Jurkat, Clone E6-1 (cell line): ENCODE measurements around the gene FAM193A.
"Not testable (repeated sequence)": the region's sequence is repeated elsewhere in the genome, so short reads cannot be mapped to it uniquely, and the experiment has no call there.

Experiments used
- DNase-seq: peaks from one replicate; pipeline ENCODE4 v3.0.0-alpha.2; 2011; ENCODE audit warnings: low read depth, low spot score
- H3K4me3 ChIP-seq: 2 replicates; pipeline ENCODE4 v1.5.1; 2011; ENCODE audit warnings: mild to moderate bottlenecking, low read length, control low read depth, moderate library complexity

Gene FAM193A

DNA sequence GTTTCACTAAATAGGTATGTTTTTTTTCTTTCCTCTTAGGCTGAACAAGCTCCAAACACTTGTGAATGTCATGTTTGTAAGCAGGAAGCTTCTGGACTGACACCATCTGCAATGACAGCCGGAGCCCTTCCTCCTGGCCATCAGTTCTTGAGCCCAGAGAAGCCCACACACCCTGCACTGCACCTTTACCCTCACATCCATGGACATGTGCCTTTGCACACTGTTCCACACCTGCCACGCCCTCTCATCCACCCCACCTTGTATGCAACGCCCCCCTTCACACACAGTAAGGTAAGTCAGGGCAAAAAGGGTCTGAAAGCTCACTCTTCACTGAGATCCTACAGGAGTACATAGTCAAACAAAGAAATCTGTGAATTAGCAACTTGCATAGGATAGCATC is 135.6 kb downstream of the FAM193A start:
- no peak for DNase-seq
- H3K4me3 ChIP-seq, result no peak overlapping the region

DNA sequence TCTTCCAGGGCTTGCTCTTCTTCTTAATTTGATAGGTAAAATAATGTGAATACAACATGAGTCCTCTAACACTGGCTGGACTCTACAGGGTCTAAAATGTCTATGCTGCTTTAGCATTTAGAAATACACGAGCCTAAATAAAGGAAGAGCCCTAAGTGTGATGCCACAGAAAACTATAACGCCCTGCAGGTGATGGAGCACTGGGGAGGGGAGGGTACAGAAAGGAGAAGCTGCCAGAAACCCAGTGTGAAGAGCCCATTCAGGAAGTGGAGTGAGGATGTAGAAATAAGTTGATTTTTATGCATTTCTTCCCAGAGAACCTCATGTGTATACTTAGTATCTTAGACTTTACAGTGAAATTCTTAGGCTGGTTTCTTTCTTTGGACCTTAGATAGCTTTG is 136.3 kb downstream of the FAM193A start:
- H3K4me3 ChIP-seq, result no peak overlapping the region
- DNase-seq, result no peak

DNA sequence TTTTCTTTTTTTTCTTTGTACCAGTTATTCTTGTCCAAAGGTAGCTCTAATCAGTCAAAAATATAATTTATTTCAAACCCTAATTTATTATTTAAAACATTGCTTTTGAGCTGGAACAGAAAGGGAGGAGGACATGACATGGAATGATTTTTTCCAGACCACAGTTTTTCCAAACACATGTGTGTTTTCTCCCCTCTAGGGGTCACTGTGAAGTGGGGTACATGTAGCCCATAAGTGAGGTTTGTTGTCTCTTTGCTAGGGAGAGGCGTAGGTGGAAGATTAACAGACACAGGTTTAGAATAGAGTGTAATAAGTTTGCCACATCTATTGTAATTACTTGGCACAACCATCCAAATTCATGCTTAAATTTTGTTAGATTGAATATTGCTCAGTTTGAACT is 136.7 kb downstream of the FAM193A start:
- H3K4me3 ChIP-seq, result no peak overlapping the region
- DNase-seq, result no peak

DNA sequence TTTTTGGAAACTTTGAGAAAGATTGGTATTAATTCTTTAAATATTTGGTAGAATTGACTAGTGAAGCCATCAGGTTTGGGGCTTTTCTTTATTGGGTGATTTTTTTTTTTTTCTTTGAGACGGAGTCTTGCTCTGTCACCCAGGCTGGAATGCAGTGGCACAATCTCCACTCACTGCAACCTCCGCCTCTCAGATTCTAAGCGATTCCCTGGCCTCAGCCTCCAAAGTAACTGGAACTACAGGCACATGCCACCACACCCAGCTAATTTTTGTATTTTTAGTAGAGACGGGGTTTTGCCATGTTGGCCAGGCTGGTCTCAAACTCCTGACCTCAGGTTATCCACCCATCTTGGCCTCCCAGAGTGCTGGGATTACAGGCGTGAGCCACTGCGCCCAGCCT is 143.3 kb downstream of the FAM193A start:
- DNase-seq, H3K4me3 ChIP-seq: not testable (repeated sequence)

GRCh38 chr4:2684486-2684885 is 148.0 kb downstream of the FAM193A start:
- no peak overlapping the region for H3K4me3 ChIP-seq
- no peak for DNase-seq

DNA sequence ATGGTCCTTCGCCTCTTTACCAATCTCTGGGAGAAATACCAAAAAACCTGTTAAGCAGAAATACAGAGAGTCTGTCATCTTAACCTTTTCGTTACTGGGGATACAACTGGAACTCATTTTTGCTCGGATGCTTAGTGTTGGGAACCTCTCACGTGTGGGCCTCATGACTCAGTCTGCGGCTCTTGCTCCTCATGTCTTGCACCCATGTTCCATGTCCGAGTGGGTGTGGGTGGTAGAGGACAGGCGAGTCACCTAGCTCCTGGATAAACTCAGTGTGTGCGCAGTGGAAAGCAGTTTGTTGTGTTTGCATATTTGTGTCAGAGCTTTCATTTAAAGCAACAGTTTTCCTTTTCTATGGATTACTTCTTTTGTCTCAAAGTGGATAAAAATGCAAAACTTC is 149.1 kb downstream of the FAM193A start:
- H3K4me3 ChIP-seq, result no peak overlapping the region
- DNase-seq, result no peak

GRCh38 chr4:2686379-2687265 is 150.2 kb downstream of the FAM193A start:
- DNase-seq, result no peak
- H3K4me3 ChIP-seq, result no peak overlapping the region

DNA sequence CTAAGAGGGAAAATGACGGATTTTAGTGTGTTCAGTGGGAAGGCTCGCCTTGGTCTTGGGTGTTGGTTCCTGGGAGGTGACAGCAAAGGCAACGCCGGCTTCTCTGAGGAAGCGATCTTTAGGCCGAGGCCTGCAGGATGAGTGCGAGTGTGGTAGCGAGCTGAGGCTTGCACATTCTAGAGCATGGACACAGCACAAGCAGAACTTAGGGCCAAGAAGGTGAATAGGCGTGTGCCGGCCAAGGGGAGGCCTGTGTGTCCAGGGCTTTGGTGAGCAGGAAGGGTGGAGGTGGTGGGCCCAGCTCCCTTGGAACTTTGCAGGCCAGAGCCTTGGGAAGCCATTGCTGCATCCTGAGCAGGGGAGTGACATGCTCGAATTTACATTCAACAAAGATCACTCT is 151.8 kb downstream of the FAM193A start:
- DNase-seq, result no peak
- no peak overlapping the region for H3K4me3 ChIP-seq

GRCh38 chr4:2688697-2689096 is 152.2 kb downstream of the FAM193A start:
- DNase-seq, result no peak
- no peak overlapping the region for H3K4me3 ChIP-seq

- no peak overlapping the region for H3K4me3 ChIP-seq
- DNase-seq, result no peak
These were observed 152.7 kb downstream of the FAM193A start for GRCh38 chr4:2689114-2689513.

GRCh38 chr4:2689825-2690700 is 153.6 kb downstream of the FAM193A start:
- DNase-seq, result no peak
- no peak overlapping the region for H3K4me3 ChIP-seq

DNA sequence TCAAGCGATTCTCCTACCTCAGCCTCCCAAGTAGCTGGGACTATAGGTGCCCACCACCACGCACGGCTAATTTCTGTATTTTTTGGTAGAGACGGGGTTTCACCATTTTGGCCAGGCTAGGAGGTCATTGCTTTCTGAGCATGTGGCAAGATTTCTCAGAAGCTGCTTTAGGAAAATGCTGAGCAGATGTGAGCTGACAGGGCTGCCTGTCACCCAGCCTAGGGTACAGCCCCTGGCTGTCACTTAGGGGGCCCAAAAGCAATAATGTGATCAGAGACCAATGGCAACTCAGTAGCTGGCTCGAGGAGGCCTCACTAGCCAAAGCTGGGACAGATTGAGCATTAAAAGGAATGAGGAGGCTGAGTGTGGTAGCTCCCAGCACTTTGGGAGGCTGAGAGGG is 154.9 kb downstream of the FAM193A start:
- no peak for DNase-seq
- H3K4me3 ChIP-seq, result no peak overlapping the region

- no peak for DNase-seq
- no peak overlapping the region for H3K4me3 ChIP-seq
These were observed 155.5 kb downstream of the FAM193A start for GRCh38 chr4:2691952-2692435.

GRCh38 chr4:2694691-2695090 is 158.2 kb downstream of the FAM193A start:
- no peak for DNase-seq
- no peak overlapping the region for H3K4me3 ChIP-seq

- H3K4me3 ChIP-seq, result no peak overlapping the region
- no peak for DNase-seq
These were observed 159.1 kb downstream of the FAM193A start for GRCh38 chr4:2695346-2696060.

DNA sequence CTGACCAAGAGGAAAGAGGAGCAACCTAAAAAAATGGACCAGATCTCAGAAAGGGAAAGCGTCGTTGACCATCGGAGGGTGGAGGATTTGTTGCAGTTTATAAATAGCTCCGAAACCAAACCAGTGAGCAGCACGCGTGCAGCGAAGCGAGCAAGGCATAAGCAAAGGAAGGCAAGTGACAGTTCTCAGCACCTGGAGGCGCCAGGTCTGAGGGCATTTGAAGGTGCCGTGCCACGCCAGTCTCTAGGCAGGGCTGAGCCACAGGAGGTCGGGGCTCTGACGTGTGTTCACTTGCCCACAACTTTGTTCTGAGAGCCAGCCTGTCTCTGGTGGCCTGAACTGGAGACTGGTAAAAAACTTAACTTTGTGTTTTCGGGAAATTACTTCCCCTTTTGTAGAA is 160.0 kb downstream of the FAM193A start:
- H3K4me3 ChIP-seq, result no peak overlapping the region
- DNase-seq, result no peak

- no peak for DNase-seq
- H3K4me3 ChIP-seq, result no peak overlapping the region
These were observed 161.6 kb downstream of the FAM193A start for GRCh38 chr4:2697995-2698414.

- no peak for DNase-seq
- no peak overlapping the region for H3K4me3 ChIP-seq
These were observed 162.1 kb downstream of the FAM193A start for GRCh38 chr4:2698504-2698903.

DNA sequence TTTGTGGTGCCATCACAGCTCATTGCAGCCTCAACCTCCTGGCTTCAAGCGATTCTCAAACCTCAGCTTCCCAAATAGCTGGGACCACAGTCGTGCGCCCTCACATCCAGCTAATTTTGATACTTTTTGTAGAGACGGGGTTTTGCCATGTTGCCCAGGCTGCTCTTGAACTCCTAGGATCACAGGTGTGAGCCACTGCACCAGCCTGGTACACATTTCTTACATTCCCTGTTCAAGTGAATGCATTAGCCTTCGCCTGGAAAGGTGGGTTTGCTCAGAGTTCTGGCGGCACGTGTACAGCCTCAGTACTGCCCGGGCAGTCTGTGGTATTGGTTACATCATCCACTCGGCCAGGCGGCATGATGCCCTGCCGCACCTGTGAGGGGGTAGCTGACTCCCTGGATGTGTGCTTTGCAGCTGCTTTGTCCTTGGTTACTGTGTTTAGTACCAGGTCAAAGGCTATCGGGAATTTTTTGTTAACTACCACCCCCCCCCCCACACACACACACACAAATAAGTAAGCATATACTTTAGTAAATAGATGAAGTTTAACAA is 162.6 kb downstream of the FAM193A start:
- no peak for DNase-seq
- no peak overlapping the region for H3K4me3 ChIP-seq
